ENCODE results near the gene FGD3.
"Not testable (repeated sequence)": the region's sequence is repeated elsewhere in the genome, so short reads cannot be mapped to it uniquely, and the experiment has no call there.

Gene FGD3, protein sequence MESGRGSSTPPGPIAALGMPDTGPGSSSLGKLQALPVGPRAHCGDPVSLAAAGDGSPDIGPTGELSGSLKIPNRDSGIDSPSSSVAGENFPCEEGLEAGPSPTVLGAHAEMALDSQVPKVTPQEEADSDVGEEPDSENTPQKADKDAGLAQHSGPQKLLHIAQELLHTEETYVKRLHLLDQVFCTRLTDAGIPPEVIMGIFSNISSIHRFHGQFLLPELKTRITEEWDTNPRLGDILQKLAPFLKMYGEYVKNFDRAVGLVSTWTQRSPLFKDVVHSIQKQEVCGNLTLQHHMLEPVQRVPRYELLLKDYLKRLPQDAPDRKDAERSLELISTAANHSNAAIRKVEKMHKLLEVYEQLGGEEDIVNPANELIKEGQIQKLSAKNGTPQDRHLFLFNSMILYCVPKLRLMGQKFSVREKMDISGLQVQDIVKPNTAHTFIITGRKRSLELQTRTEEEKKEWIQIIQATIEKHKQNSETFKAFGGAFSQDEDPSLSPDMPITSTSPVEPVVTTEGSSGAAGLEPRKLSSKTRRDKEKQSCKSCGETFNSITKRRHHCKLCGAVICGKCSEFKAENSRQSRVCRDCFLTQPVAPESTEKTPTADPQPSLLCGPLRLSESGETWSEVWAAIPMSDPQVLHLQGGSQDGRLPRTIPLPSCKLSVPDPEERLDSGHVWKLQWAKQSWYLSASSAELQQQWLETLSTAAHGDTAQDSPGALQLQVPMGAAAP

DNA sequence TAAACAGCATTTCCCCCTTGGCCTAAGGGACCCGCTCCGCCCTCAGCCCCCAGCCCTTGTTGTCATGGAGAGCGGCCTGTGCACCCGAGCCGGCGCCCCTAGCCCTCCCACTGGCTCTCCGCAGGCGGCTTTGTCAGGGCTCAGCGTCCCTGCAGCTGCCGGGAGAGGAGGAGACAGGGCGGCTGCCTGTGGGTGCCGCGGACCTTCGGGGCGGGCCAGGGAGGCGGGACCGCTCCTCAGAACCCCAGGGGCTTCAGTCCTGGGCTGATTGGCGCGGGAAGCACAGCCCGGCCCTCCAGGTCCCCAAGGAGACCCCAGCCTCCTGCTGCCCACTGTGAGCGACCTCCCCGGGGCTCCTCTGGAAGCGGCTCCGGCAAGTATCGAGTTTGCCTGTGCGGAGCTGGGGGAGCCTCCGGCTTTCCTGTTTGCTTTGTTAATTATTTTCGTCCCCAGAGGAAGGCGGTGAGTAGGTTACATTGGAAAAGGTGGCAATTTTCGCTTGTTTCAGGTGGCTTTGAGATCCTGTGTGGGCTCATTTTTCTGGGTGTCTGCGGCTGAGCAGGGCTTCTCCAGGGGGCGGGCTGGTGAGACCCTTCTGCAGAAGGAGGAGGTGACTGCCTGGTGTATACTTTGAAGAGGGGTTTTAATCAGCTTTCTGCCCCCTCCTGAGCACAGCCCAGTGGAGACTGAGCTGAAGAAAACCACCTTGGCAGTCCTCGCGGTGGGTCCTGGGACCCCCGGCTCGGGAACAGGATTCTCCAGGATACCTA, at the start of gene FGD3:
Gene FGD3, plus strand, starts transcription at position 256 of the 770 bp plus-strand sequence. CDS start 28,734 bp downstream, outside the sequence.
- Histone ChIP-seq H3K9me3 (ENCODE audit: insufficient read depth, low read length) (no peaks in the 10 kb centered on the region; the same call in 1 of the 2 replicates), H3K9ac (ENCODE audit: insufficient read length, low read depth) (peak within 1 kb of the TSS; percentile 76), H3K36me3 (ENCODE audit: insufficient read depth, insufficient read length, low read length) (no peaks in the 10 kb centered on the region), H3K27me3 (ENCODE audit: insufficient read depth, insufficient read length) (peaks cover 25% of the 10 kb centered on the region), H3K4me3 (ENCODE audit: insufficient read length, low read depth) (peak within 1 kb of the TSS; percentile 34), H3K4me1 (ENCODE audit: insufficient read depth, insufficient read length) (peaks cover 4% of the 10 kb centered on the region)
- no peak for DNase-seq (ENCODE audit: low read depth, low spot score)
- TF ChIP-seq SUZ12 (IDR thresholded peaks at IDR 0.05; ENCODE audit: extremely low read depth, insufficient read depth, insufficient read length): no peak

DNA sequence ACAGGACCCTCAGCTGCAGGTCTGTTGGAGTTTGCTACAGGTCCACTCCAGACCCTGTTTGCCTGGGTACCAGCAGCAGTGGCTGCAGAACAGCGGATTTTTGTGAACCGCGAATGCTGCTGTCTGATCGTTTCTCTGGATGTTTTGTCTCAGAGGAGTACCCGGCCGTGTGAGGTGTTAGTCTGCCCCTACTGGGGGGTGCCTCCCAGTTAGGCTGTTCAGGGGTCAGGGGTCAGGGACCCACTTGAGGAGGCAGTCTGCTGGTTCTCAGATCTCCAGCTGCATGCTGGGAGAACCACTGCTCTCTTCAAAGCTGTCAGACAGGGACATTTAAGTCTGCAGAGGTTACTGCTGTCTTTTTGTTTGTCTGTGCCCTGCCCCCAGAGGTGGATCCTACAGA, 42.2 kb upstream of the FGD3 start:
- not testable (repeated sequence) for H3K9ac ChIP-seq (ENCODE audit: insufficient read length, low read depth); H3K4me3 ChIP-seq (ENCODE audit: insufficient read length, low read depth); H3K36me3 ChIP-seq (ENCODE audit: insufficient read depth, insufficient read length, low read length); H3K27me3 ChIP-seq (ENCODE audit: insufficient read depth, insufficient read length); H3K4me1 ChIP-seq (ENCODE audit: insufficient read depth, insufficient read length); DNase-seq (ENCODE audit: low read depth, low spot score)
- H3K9me3 ChIP-seq (ENCODE audit: insufficient read depth, low read length): peaks cover 12% of the 10 kb centered on the region; the same call in 1 of the 2 replicates

DNA sequence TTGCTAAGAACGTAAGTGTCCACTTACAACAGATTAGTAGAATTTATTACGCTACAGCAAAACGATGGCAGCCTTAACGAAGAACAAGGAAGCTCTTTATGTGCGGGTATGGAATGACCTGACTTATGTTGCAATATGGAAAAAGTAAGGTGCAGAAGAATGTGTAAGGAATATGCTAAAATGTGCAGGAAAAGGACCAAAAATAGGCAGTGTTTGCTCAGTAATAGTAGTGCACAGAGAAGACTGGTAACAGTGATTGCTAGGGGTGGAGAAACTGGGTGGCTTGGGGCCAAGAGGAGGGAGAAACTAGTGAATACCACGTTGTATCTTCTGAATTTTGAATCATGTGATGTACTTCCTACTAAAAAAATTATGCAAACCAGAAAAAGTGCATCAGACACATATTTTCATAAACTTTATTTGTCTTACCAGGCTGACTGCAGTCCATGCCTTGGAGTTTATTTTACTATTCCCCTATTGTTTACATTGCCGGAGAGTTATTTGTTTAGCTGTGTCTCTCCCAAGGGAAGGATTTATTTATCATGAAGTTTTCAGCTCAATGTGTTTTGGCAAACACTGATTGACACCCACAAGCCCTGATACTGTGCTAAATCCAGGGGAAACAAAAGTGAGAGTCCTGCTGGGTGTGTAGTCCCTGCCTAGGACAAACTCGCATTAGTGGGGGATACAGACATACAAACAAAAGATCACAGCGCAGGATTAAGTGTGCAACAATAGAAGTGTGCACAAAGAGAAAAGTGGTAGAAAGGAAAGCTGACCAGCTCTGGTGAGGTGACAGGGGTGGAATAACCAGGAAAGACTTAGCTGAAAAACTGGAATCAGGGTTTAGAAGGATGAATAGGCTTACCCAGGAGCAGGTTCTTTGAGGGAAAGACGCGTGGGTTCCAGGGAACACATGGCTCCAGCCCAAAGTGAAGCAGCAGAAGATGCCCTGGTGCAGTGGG, 35.5 kb upstream of the FGD3 start:
- H3K9ac ChIP-seq (ENCODE audit: insufficient read length, low read depth): no peak overlapping the region
- no peak overlapping the region for H3K4me3 ChIP-seq (ENCODE audit: insufficient read length, low read depth)
- TF ChIP-seq YY1 (IDR thresholded peaks at IDR 0.05; ENCODE audit: insufficient read depth, insufficient read length): no peak
- TF ChIP-seq SUZ12 (IDR thresholded peaks at IDR 0.05; ENCODE audit: extremely low read depth, insufficient read depth, insufficient read length): no peak
- no peak for TF ChIP-seq ZNF274 (IDR thresholded peaks at IDR 0.05; ENCODE audit: low read depth, low read length)
- H3K27me3 ChIP-seq (ENCODE audit: insufficient read depth, insufficient read length): no peaks in the 10 kb centered on the region
- no peaks in the 10 kb centered on the region for H3K4me1 ChIP-seq (ENCODE audit: insufficient read depth, insufficient read length)
- no peak for DNase-seq (ENCODE audit: low read depth, low spot score)
- H3K36me3 ChIP-seq (ENCODE audit: insufficient read depth, insufficient read length, low read length): no peaks in the 10 kb centered on the region
- H3K9me3 ChIP-seq (ENCODE audit: insufficient read depth, low read length): 0 out of 2 replicates have a peak, but pooled peaks cover 3% of the 10 kb centered on the region

DNA sequence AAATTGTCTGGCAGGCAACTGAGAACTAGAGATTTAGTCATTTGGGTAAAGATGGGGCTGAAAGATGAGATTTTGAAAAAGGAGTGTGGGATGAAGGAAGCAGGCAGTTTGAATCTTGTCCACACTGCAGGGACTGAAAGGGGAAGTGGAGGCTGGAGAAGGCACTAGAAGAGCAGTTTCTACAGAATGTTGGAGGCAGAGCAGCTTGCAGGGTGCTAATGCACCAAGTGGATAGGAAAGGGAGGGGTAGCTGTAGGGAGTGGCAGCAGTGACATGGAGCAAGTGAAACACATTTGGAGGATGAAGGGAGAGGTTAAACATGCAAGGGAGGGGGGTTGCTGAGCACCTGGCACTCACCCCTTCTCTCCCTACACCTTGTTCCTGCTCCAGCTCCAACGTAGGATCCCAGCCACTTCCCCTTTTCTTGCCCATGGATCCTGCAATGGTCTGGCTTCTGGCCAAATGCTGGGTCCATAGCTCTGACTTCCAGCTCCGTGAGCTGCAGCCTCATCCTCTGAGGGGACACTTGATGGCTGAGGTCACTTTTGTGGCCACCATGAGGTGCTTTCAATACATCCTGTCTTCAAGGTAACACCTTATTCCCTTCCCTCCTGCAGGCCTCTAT, 30.0 kb upstream of the FGD3 start:
- no peak for TF ChIP-seq YY1 (IDR thresholded peaks at IDR 0.05; ENCODE audit: insufficient read depth, insufficient read length)
- no peak for TF ChIP-seq SUZ12 (IDR thresholded peaks at IDR 0.05; ENCODE audit: extremely low read depth, insufficient read depth, insufficient read length)
- no peak for TF ChIP-seq ZNF274 (IDR thresholded peaks at IDR 0.05; ENCODE audit: low read depth, low read length)
- Histone ChIP-seq H3K4me1 (ENCODE audit: insufficient read depth, insufficient read length) (peaks cover 5% of the 10 kb centered on the region), H3K9ac (ENCODE audit: insufficient read length, low read depth) (no peak overlapping the region), H3K27me3 (ENCODE audit: insufficient read depth, insufficient read length) (no peaks in the 10 kb centered on the region), H3K36me3 (ENCODE audit: insufficient read depth, insufficient read length, low read length) (no peaks in the 10 kb centered on the region), H3K9me3 (ENCODE audit: insufficient read depth, low read length) (no peaks in the 10 kb centered on the region), H3K4me3 (ENCODE audit: insufficient read length, low read depth) (no peak overlapping the region)
- DNase-seq (ENCODE audit: low read depth, low spot score): no peak

DNA sequence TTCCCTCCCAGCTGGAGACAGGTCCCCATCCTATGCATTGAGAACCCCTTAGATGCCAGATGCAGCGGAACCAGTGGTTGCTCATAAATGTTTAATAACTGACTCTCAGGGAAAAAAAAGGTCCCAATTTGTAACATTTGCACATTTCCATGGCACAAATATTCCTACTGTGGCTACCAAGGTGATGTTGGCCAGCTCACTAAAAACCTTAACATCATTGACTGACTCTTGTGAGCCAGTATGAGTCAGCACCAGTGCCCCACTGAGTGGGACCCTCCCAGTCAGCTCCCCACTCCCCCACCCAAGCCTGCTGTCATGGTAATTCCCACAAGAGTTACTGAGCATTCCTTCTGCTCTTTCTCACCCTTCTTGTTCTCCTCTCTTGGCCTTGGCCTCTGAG, 26.9 kb upstream of the FGD3 start:
- no peak for DNase-seq (ENCODE audit: low read depth, low spot score)
- peaks cover 5% of the 10 kb centered on the region for H3K4me1 ChIP-seq (ENCODE audit: insufficient read depth, insufficient read length)
- TF ChIP-seq YY1 (IDR thresholded peaks at IDR 0.05; ENCODE audit: insufficient read depth, insufficient read length) (no peak), ZNF274 (IDR thresholded peaks at IDR 0.05; ENCODE audit: low read depth, low read length) (no peak), SUZ12 (IDR thresholded peaks at IDR 0.05; ENCODE audit: extremely low read depth, insufficient read depth, insufficient read length) (no peak)

DNA sequence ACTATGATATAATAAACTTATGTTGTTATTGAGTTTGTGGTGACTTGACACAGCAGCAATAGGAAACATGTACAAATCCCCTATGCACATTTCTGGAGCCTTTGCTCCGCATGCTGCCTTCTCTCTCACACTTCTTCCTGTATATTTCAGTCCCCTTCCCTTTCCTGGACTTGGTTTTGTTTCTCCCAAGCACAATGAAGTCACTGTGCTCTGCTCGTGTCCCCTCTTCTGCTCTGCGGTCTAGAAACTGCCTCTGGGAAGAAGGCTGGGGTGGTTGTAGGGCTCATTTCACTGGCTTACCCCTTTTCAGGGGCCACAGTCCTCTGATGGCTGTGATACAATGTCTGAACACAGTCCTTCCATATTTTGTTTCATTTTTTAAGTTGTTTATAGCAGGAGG, 15.7 kb upstream of the FGD3 start:
- Histone ChIP-seq H3K9me3 (ENCODE audit: insufficient read depth, low read length) (no peaks in the 10 kb centered on the region; the same call in 1 of the 2 replicates), H3K4me1 (ENCODE audit: insufficient read depth, insufficient read length) (no peaks in the 10 kb centered on the region), H3K4me3 (ENCODE audit: insufficient read length, low read depth) (no peak overlapping the region), H3K9ac (ENCODE audit: insufficient read length, low read depth) (no peak overlapping the region), H3K27me3 (ENCODE audit: insufficient read depth, insufficient read length) (no peaks in the 10 kb centered on the region), H3K36me3 (ENCODE audit: insufficient read depth, insufficient read length, low read length) (no peaks in the 10 kb centered on the region)
- TF ChIP-seq YY1 (IDR thresholded peaks at IDR 0.05; ENCODE audit: insufficient read depth, insufficient read length): no peak
- no peak for TF ChIP-seq ZNF274 (IDR thresholded peaks at IDR 0.05; ENCODE audit: low read depth, low read length)
- no peak for DNase-seq (ENCODE audit: low read depth, low spot score)

More for the DNA sequence above, 26.9 kb upstream of the FGD3 start:
- no peaks in the 10 kb centered on the region for H3K9me3 ChIP-seq (ENCODE audit: insufficient read depth, low read length)
- H3K27me3 ChIP-seq (ENCODE audit: insufficient read depth, insufficient read length): no peaks in the 10 kb centered on the region
- no peak overlapping the region for H3K4me3 ChIP-seq (ENCODE audit: insufficient read length, low read depth)
- H3K36me3 ChIP-seq (ENCODE audit: insufficient read depth, insufficient read length, low read length): no peaks in the 10 kb centered on the region
- no peak overlapping the region for H3K9ac ChIP-seq (ENCODE audit: insufficient read length, low read depth)
